GM18505 (cell line): ENCODE measurements around the gene CDC37.

ENCODE experiments used
- ATAC-seq: cut with Tn5 transposase; IDR thresholded peaks from one replicate; pipeline ENCODE4 v1.9.1; 2021; ENCODE audit not compliant: unreplicated experiment
- POLR2A ChIP-seq: IDR thresholded peaks from 4 replicates; pipeline ENCODE4 v1.6.1; 2011; ENCODE audit warnings: borderline replicate concordance; ENCODE audit not compliant: insufficient read depth, insufficient read length; ENCODE audit errors: extremely low read depth

Gene CDC37

GRCh38 chr19:10403137-10404021 is at the start of gene CDC37:
Gene CDC37, minus strand, starts transcription at chr19:10403542. Its CDS starts 63 bp downstream, at chr19:10403479.
- ATAC-seq, result peak; percentile 70
- TF ChIP-seq POLR2A, result peak; percentile 97

- TF ChIP-seq POLR2A, result no peak
- ATAC-seq, result no peak
Observed at GRCh38 chr19:10450853-10451609, 47.7 kb upstream of the CDC37 start.

- no peak for ATAC-seq
- no peak for TF ChIP-seq POLR2A
Observed at GRCh38 chr19:10450191-10450852, 47.0 kb upstream of the CDC37 start.

- no peak for TF ChIP-seq POLR2A
- no peak for ATAC-seq
Observed at GRCh38 chr19:10449037-10449436, 45.7 kb upstream of the CDC37 start.

GRCh38 chr19:10442698-10443097 is 39.4 kb upstream of the CDC37 start:
- no peak for ATAC-seq
- no peak for TF ChIP-seq POLR2A

- ATAC-seq, result no peak
- no peak for TF ChIP-seq POLR2A
Observed at GRCh38 chr19:10439588-10439987, 36.2 kb upstream of the CDC37 start.

- no peak for TF ChIP-seq POLR2A
- no peak for ATAC-seq
Observed at GRCh38 chr19:10433131-10433536, 29.8 kb upstream of the CDC37 start.

GRCh38 chr19:10432736-10433130 is 29.4 kb upstream of the CDC37 start:
- no peak for ATAC-seq
- TF ChIP-seq POLR2A, result no peak

- peak; percentile 11 for TF ChIP-seq POLR2A
- no peak for ATAC-seq
Observed at GRCh38 chr19:10431943-10432735, 28.8 kb upstream of the CDC37 start.

- TF ChIP-seq POLR2A, result no peak
- ATAC-seq, result no peak
Observed at GRCh38 chr19:10431254-10431942, 28.1 kb upstream of the CDC37 start.

- ATAC-seq, result no peak
- peak; percentile 28 for TF ChIP-seq POLR2A
Observed at GRCh38 chr19:10430505-10431253, 27.3 kb upstream of the CDC37 start.
